Measurements from ENCODE around the gene FARP2.

DNA sequence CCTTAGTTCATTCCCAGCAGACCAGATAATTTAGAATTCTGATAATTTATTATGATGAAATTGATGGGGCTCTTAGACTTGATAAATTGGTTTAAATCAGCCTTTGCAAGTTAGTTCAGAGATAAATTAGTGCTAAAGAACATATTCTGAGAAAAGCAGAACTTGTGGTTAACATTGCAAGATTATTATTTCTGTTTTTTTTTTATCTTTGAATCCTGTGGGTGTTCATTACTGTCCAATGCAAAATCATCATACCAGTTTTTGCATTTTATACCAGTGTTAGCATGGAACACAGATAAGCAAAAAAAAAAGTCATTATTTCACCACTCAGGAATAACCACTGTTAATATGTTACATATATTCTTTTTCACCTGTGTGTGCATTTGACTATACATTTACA is 31.3 kb upstream of the FARP2 start:
- no peak for TF ChIP-seq JUN (CRISPR knock-in tag; IDR thresholded peaks at IDR 0.05)
- TF ChIP-seq MAFK (conservative IDR thresholded peaks at IDR 0.05 in 1 of 2, IDR thresholded peaks at IDR 0.05 in 1 of 2; ENCODE audit: low read length in 2 of 2), result no peak
- TF ChIP-seq, protein P1, sequence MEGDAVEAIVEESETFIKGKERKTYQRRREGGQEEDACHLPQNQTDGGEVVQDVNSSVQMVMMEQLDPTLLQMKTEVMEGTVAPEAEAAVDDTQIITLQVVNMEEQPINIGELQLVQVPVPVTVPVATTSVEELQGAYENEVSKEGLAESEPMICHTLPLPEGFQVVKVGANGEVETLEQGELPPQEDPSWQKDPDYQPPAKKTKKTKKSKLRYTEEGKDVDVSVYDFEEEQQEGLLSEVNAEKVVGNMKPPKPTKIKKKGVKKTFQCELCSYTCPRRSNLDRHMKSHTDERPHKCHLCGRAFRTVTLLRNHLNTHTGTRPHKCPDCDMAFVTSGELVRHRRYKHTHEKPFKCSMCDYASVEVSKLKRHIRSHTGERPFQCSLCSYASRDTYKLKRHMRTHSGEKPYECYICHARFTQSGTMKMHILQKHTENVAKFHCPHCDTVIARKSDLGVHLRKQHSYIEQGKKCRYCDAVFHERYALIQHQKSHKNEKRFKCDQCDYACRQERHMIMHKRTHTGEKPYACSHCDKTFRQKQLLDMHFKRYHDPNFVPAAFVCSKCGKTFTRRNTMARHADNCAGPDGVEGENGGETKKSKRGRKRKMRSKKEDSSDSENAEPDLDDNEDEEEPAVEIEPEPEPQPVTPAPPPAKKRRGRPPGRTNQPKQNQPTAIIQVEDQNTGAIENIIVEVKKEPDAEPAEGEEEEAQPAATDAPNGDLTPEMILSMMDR (CRISPR knock-in tag; IDR thresholded peaks at IDR 0.05), result no peak
- TF ChIP-seq ESRRA (CRISPR knock-in tag; IDR thresholded peaks at IDR 0.05; ENCODE audit: low read depth), result no peak
- no peak for TF ChIP-seq EZH2 (conservative IDR thresholded peaks at IDR 0.05; ENCODE audit: low read depth, low read length)
- TF ChIP-seq, protein P2, sequence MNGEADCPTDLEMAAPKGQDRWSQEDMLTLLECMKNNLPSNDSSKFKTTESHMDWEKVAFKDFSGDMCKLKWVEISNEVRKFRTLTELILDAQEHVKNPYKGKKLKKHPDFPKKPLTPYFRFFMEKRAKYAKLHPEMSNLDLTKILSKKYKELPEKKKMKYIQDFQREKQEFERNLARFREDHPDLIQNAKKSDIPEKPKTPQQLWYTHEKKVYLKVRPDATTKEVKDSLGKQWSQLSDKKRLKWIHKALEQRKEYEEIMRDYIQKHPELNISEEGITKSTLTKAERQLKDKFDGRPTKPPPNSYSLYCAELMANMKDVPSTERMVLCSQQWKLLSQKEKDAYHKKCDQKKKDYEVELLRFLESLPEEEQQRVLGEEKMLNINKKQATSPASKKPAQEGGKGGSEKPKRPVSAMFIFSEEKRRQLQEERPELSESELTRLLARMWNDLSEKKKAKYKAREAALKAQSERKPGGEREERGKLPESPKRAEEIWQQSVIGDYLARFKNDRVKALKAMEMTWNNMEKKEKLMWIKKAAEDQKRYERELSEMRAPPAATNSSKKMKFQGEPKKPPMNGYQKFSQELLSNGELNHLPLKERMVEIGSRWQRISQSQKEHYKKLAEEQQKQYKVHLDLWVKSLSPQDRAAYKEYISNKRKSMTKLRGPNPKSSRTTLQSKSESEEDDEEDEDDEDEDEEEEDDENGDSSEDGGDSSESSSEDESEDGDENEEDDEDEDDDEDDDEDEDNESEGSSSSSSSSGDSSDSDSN (CRISPR knock-in tag; IDR thresholded peaks at IDR 0.05), result no peak
- TF ChIP-seq ZFX (CRISPR knock-in tag; IDR thresholded peaks at IDR 0.05; ENCODE audit: low read depth), result no peak
- no peak for TF ChIP-seq ZNF205 (CRISPR knock-in tag; IDR thresholded peaks at IDR 0.05)
- TF ChIP-seq SP4 (CRISPR knock-in tag; IDR thresholded peaks at IDR 0.05), result no peak
- TF ChIP-seq FOXA1 (IDR thresholded peaks at IDR 0.05), result no peak
- no peak for TF ChIP-seq FOXA1 (CRISPR knock-in tag; IDR thresholded peaks at IDR 0.05)
- TF ChIP-seq, protein P3, sequence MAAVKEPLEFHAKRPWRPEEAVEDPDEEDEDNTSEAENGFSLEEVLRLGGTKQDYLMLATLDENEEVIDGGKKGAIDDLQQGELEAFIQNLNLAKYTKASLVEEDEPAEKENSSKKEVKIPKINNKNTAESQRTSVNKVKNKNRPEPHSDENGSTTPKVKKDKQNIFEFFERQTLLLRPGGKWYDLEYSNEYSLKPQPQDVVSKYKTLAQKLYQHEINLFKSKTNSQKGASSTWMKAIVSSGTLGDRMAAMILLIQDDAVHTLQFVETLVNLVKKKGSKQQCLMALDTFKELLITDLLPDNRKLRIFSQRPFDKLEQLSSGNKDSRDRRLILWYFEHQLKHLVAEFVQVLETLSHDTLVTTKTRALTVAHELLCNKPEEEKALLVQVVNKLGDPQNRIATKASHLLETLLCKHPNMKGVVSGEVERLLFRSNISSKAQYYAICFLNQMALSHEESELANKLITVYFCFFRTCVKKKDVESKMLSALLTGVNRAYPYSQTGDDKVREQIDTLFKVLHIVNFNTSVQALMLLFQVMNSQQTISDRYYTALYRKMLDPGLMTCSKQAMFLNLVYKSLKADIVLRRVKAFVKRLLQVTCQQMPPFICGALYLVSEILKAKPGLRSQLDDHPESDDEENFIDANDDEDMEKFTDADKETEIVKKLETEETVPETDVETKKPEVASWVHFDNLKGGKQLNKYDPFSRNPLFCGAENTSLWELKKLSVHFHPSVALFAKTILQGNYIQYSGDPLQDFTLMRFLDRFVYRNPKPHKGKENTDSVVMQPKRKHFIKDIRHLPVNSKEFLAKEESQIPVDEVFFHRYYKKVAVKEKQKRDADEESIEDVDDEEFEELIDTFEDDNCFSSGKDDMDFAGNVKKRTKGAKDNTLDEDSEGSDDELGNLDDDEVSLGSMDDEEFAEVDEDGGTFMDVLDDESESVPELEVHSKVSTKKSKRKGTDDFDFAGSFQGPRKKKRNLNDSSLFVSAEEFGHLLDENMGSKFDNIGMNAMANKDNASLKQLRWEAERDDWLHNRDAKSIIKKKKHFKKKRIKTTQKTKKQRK (IDR thresholded peaks at IDR 0.05; ENCODE audit: low read length), result no peak
- TF ChIP-seq, protein P4, sequence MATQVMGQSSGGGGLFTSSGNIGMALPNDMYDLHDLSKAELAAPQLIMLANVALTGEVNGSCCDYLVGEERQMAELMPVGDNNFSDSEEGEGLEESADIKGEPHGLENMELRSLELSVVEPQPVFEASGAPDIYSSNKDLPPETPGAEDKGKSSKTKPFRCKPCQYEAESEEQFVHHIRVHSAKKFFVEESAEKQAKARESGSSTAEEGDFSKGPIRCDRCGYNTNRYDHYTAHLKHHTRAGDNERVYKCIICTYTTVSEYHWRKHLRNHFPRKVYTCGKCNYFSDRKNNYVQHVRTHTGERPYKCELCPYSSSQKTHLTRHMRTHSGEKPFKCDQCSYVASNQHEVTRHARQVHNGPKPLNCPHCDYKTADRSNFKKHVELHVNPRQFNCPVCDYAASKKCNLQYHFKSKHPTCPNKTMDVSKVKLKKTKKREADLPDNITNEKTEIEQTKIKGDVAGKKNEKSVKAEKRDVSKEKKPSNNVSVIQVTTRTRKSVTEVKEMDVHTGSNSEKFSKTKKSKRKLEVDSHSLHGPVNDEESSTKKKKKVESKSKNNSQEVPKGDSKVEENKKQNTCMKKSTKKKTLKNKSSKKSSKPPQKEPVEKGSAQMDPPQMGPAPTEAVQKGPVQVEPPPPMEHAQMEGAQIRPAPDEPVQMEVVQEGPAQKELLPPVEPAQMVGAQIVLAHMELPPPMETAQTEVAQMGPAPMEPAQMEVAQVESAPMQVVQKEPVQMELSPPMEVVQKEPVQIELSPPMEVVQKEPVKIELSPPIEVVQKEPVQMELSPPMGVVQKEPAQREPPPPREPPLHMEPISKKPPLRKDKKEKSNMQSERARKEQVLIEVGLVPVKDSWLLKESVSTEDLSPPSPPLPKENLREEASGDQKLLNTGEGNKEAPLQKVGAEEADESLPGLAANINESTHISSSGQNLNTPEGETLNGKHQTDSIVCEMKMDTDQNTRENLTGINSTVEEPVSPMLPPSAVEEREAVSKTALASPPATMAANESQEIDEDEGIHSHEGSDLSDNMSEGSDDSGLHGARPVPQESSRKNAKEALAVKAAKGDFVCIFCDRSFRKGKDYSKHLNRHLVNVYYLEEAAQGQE (IDR thresholded peaks at IDR 0.05; ENCODE audit: borderline replicate concordance in 1 of 2, low read depth in 1 of 2, low read length in 2 of 2), result no peak

Measured in HepG2 (cell line).